ENCODE measurements around the gene ASTN1.

GRCh38 chr1:176837708-176838107 lies 326.8 kb downstream of the ASTN1 start:
- TF ChIP-seq POLR2A (IDR thresholded peaks at IDR 0.05) = no peak
- TF ChIP-seq, protein P1, sequence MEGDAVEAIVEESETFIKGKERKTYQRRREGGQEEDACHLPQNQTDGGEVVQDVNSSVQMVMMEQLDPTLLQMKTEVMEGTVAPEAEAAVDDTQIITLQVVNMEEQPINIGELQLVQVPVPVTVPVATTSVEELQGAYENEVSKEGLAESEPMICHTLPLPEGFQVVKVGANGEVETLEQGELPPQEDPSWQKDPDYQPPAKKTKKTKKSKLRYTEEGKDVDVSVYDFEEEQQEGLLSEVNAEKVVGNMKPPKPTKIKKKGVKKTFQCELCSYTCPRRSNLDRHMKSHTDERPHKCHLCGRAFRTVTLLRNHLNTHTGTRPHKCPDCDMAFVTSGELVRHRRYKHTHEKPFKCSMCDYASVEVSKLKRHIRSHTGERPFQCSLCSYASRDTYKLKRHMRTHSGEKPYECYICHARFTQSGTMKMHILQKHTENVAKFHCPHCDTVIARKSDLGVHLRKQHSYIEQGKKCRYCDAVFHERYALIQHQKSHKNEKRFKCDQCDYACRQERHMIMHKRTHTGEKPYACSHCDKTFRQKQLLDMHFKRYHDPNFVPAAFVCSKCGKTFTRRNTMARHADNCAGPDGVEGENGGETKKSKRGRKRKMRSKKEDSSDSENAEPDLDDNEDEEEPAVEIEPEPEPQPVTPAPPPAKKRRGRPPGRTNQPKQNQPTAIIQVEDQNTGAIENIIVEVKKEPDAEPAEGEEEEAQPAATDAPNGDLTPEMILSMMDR (IDR thresholded peaks at IDR 0.05) = no peak

Measured in heart left ventricle (tissue), 13 donors.